ENCODE measurements around the gene MYO18B.
"Not testable (repeated sequence)": the region's sequence is repeated elsewhere in the genome, so short reads cannot be mapped to it uniquely, and the experiment has no call there.

Gene MYO18B, protein sequence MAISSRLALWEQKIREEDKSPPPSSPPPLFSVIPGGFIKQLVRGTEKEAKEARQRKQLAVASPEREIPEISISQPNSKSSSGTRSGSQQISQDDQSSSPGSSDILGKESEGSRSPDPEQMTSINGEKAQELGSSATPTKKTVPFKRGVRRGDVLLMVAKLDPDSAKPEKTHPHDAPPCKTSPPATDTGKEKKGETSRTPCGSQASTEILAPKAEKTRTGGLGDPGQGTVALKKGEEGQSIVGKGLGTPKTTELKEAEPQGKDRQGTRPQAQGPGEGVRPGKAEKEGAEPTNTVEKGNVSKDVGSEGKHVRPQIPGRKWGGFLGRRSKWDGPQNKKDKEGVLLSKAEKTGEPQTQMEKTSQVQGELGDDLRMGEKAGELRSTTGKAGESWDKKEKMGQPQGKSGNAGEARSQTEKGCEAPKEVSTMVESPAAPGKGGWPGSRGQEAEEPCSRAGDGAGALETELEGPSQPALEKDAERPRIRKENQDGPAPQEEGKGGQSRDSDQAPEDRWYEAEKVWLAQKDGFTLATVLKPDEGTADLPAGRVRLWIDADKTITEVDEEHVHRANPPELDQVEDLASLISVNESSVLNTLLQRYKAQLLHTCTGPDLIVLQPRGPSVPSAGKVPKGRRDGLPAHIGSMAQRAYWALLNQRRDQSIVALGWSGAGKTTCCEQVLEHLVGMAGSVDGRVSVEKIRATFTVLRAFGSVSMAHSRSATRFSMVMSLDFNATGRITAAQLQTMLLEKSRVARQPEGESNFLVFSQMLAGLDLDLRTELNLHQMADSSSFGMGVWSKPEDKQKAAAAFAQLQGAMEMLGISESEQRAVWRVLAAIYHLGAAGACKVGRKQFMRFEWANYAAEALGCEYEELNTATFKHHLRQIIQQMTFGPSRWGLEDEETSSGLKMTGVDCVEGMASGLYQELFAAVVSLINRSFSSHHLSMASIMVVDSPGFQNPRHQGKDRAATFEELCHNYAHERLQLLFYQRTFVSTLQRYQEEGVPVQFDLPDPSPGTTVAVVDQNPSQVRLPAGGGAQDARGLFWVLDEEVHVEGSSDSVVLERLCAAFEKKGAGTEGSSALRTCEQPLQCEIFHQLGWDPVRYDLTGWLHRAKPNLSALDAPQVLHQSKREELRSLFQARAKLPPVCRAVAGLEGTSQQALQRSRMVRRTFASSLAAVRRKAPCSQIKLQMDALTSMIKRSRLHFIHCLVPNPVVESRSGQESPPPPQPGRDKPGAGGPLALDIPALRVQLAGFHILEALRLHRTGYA (N-terminal part only)

DNA sequence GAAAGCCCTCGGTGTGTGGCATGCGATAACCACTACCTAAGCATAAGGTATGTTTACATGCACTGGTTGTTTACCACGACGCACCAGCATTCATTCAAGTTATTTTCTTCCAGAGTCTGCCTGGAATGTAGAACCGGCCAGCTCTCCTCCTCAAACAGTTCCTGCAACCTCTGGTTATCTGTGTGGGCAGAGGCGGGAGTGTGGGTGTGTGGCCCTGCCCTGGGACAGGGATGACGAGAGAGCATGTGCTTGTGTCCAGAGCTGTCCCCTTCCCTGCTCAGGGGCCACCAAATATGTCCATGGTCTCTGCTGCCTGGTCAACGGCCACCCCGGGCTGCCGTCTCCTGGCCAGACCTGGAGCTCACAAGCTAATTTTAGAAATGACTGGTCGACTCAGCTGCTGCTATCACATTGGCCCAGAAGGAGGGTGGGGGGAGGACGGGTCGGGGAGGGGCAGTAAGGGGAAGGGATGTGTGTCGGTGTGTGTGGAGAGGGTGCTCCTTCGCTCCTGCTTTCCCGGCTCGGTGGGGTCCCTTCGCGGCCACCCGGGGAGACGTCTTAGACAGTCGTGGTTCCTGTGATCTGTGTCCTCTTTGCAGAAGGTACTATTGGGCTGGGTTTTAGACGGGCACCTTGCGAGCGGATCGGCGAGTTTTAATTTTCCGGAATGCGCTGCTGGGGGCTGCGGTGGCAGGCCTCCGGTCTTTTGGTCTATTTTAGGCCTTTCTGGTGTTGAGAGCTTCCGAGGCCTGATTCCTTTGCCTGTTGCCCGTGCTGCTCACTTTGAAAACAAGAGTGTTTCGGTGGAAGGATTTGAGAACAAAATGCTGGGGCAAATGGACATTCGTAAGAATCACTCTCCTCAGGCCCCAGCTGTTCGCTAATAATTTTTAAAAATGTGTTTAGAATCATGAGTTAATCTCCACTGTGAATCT is at the start of gene MYO18B:
TSS of gene MYO18B (plus strand) at position 497 of the 935 bp plus-strand sequence. CDS start 18,905 bp downstream, outside the sequence.
- no peak for DNase-seq

DNA sequence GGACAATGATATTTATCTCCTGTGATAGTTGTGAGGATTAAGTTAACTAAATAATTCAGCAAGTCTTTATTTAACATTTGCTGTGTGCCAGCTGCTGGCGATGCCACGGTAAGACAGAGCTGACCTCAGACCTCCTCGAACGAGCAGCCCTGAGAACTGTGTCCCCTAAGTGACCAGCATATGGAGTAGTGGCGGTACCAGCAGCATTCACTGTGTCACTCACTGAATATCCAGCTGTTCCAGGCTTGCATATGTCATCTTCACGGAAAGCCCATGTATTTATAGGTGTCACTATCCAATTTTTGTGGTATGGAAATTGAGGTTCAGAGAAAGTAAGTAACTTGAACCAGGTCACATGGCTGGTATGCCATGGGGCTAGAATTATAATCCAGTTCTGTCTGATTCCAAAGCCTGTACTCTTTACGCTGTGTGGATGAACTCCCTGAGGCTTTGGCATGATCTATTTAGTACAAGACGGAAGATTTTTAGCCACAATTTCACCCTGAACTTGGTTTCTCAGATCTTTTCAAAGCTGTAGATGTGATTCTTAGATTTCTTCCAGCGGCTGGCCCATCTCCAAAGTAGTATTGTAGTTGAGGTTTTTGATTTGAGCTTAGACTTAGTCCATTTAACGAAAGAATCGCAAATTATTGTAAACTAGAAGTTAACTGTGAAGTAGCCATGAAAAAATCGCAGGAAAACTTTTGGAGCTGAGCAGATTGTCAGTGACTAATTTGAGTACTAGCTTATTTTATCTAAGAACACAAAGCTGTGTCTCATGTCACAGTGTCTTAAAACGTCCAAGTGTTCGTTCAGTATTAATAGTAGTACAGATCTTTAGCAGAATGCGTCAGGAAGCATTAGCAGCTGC is 49.4 kb upstream of the MYO18B start:
- DNase-seq = no peak

DNA sequence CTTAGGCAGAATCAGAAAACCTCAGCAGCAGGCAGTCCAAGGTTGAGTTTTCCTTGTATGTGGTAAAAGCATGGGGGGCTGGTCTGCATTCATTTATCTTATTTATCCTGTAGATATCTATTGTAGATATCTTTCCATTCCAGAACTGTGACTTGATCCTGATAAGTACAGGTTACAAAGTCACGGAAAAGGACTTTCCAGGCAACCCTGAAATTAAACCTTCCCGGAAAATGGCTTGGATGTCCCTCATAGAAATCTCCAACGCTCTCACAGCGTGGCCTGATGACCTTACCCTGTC is 48.8 kb upstream of the MYO18B start:
- DNase-seq = no peak

DNA sequence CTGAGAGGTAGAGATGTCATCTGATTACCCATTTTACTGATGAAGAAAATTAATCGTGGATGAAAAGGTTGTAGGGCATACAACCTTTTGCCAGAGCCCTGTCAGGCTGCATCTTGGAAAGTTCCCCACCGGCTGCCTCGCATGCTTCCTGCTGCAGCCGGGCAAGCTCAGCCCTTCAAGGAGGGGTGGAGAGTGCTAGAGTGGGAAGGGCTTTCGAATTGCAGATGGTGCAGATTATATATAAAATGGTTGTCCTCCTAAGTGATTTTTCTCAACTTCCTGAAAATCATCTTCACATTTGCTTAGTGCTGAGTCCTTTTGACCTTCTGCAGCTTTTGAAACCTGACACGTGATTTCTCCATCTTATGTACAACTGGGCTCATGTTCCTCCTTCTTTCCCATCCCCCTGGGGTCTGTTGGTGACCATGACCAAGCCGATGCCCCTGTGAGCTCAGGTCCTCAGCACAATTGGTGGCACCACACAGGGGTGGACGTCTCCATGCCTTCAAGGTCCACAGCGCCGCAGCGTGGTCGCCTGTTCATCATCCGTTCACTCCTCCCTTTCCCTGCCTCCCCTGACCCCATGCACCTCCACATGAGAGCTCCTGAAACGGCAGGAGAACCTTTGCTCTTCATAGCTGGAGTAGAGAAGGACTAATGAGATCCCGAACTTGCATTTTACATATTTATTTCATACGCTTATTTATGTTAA is 47.6 kb upstream of the MYO18B start:
- no peak for DNase-seq

DNA sequence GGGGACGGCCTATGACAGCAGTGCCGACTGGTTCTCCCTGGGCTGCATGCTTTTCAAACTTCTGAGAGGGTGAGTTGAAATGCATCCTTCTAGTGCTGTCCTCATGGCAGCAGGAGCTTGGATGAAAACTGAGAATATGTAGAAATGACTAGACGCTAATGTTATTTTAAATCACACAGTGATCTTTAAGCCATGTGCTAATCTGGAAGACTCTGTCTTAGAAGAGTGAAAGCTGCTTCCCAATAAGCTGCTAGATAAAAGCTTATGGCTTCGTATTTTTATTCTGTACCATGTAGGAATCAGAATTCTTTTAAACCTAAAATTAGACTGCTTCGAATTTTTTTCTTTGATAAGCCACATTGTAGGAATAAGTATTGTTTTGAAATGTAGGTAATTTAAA is 46.8 kb upstream of the MYO18B start:
- DNase-seq = no peak

DNA sequence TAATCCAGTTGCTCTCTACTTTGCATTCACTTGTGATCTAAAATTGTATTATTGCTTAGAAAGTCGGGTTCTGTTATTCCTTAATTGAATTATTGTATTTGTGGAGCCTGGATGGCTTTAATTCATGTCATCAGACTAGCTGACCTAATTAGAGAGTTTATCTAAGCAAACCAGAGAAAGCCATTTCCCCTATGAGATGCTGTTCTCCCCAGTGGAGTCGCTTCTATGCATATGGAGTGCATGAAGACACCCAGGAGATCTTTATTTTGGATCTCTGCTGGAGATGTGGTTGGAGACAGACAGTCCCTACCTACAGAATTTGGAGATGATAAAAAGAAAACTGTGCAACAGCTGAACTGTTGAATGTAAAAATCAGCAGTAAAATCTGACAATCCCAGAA is 45.2 kb upstream of the MYO18B start:
- peak; percentile 12 for DNase-seq

DNA sequence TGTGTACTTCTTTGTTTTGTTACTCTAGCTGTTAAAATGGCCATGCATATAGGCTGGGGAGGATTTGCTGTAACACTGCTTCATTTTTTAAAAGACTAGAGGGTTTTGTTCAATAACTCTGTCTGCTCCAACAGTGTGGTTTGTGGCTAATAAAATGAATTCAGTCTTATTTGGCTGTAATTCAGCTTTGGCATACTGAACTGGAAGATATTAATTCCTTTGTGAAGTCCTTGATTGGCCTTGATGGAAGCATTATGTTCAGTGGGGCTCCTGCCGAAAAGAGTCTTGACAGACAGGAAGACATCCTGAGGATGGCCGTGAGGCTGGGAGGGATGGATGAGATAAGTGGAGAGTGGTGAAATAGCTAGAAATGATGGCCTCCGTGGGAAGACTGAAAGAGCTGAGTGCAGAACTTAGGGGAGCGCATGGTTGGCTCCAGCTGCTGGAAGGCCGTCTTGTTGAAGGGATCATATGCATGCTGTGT is 44.8 kb upstream of the MYO18B start:
- no peak for DNase-seq

DNA sequence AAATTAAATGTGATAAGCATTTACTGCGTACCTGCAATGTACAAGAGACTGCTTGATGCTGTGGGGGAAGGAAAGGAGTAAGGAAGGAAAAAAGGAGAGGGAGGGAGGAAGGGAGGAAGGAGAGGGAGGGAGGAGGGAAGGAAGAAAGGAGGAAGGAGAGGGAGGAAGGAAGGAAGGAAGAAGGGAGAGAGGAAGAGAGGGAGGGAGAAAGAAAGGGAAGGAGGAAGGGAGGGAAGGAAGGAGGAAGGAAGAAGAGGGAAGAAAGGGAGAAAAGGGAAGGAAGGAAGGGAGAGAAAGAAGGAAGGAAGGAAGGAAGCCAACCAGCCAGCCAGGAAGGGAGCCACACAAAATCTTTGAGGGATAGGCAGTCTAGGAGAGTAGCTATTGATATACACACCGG is 44.0 kb upstream of the MYO18B start:
- no peak for DNase-seq

DNA sequence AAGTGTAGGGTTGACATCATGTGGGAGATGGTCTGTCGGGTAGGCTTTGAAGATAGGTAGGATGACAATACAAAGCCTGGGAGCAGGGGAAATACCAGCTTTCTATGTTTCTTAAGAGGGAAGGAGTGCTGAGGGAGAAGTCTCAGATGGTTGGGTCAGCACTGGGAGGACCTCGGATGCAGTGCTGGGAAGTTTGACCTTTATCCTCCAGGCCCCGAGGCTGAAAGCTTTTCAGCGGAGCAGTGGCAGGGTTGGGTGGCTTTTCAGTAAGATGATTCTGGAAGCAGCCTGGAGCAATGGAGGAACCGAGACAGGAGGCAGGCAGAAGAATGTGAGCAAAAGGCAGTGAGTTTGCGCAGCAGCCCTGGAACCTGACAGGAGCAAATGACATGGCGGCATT is 43.5 kb upstream of the MYO18B start:
- DNase-seq = no peak

DNA sequence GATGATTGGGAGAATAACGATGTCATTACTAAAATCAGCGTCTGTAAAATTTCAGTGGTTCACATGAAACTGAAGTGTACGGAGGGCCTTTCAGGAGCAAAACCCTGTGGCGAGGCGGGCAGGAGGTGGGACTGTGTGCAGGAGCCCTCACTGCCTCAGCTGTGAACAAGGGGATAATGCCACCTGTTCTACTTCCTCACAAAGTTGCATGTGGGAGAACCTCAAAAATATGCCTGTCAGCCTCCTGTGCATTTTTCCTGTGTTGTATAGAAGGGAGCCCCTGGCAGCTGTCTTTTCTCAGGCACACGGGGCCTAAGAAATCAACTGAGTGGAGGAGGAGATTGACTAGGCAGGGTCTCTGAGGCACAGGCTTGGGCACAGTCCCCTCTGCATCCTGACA is 43.0 kb upstream of the MYO18B start:
- no peak for DNase-seq

DNA sequence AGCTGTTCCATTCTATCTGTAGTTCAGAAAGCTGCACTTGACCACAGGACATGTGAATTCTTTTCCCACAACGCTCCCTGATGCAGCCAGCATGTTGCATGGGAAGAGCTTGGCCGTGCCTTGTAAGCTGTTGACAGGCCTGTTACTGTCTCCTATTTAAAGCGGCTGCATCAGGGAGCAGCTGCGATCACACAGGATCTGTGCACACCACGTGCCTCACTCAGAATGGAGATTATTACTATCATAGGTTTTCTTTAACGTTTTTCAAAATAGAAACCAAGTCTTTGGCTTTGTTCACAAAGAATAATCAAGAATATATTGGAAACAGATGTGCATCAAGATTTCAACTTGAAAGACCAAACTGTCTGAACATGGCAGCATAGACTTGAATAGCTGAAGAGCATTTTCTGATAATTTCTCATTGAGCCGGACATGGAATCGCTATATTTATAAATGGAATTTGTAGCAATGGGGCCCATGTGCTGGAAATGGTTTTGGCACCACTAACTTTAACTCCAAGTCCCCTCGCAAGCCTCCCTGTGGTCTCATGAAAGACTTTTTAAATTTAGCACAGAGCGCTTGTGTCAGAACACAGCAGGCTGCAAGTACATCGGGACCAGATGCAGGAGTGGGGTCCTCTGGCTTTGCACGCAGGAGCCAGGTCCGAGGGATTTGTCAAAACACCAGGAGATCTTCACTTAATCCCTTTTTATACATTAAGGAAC is 40.8 kb upstream of the MYO18B start:
- no peak for DNase-seq

DNA sequence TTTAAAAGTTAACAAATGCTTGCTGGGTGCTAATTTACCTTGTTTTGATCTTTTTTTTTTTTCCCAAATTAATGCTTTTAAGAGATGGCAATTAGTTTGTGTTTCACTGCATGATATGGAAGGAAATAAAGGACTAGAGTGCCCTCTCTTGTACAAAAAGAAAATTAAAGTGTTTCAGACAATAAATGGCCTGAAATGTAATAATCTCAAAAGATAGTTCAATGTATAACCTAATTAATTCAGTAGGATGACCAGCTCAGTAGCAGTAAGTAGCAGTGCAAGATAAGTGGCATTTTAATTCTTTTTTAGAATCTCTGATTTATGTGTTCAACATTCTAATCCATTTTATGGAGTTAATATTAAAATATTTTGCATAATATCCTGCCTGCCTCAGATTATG is 39.9 kb upstream of the MYO18B start:
- DNase-seq = peak; percentile 70

DNA sequence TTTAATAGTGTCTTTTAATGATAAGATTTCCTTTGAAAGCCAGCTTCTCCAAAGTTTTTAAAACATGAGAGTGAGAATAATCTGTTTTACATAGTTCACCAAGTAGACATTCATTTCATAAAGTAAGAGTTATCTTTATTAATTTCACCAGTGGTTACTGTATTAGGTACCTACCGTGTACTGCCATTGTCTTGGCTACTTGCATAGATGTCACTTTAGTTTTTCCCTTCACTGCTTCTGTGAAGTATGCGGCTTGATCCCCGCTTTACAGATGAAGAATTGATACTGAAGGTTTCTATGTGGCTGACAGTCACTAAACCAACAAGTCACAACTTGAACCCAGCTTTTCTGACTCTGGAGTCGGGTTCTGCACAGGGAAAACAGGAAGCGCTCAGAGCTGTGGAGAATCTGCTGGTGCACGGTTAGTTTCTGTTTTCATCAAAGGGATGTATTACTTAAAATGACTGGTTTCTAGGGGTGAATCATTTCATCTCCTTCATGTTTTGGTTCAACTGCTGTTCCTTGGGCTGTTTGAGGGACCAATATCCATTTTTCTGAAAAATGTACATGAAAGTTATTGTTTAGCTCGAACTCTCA is 39.3 kb upstream of the MYO18B start:
- DNase-seq = no peak

DNA sequence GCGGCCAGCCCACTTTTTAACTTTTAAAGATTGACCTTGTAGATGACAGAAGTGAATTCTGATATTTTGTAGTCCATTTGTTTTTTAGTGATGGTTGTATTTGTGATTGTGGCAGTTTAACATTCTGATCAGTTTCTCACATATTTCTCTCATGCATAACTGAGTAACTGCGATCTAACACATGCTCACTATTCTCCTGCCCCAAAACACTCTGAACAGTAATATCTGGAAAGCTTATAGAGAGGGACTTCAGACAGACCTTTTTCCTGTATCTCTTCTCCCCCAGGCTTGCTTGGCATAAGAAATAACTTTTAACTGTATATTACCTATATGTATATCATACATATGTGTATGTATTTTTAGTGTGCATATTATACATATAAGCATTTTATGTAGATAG is 37.3 kb upstream of the MYO18B start:
- no peak for DNase-seq

DNA sequence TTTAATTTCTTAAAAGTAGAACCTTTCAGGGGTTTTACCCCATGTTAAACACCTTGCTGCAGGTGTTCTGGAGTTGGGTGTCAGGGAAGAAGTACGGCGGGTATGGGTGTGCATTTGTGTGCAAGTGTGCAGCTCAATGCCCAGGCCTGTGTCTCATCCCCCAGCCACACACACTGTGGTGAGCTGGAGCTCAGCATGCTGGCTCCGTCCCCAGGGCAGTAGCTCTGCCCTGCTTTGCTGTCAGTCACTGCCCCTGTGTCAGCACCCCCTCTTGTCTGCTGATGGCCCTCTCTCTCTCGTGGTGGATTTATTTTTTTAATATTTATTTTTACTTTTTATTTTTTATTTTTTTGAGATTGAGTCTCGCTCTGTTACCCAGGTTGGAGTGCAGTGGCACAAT is 35.8 kb upstream of the MYO18B start:
- no peak for DNase-seq

DNA sequence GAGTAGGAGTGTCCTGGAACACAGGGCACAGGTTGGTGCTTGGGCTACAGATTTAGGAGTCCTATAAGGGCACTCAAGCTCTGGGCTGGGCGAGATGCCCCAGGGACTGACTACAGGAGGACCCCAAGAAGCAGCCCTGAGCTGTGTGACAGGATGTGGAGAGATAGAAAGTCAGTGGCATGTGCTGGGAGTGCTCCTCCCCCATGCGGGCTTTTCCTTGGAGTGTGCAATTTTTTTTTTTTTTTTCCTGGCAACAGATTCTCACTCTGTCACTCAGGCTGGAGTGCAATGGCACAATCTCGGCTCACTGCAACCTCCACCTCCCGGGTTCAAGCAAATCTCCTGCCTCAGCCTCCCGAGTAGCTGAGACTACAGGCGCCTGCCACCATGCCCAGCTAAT is 33.6 kb upstream of the MYO18B start:
- not testable (repeated sequence) for DNase-seq

DNA sequence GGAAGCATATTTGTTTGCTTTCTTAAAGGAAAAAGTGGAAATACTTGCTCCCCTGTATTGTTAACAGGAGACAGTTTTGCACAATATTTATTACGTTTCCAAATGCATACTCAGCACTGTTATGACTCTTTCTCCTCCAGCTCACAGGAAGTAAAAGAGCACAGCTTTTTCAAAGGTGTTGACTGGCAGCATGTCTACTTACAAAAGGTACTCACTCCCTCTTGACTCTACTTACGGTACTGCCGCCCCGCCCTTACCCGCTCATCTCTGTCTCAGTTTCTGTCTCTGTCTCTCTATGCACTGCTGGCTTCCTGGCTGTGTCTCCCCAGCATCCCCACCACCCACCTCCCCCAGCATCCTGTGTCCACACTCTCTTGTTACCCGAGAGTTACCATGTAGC is 32.2 kb upstream of the MYO18B start:
- DNase-seq = no peak

DNA sequence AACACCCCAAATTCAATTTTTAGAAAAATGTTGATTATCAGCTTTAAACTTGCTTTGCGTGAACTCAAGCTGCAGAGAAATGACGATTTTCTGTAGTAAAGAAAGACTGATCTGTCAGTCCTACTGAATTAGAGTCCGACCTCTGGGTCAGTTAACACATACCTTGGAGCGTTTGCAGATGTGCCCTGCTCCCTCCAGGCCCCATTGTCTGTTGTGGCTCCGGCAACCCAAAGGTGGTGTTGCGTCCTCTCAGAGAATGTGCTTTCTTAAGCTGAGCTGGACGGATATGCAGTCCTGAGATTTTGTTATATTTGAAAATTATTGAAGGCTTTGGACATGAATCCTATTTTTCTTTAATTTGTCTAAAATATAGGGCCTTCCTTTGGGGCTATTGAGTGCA is 31.5 kb upstream of the MYO18B start:
- DNase-seq = no peak

DNA sequence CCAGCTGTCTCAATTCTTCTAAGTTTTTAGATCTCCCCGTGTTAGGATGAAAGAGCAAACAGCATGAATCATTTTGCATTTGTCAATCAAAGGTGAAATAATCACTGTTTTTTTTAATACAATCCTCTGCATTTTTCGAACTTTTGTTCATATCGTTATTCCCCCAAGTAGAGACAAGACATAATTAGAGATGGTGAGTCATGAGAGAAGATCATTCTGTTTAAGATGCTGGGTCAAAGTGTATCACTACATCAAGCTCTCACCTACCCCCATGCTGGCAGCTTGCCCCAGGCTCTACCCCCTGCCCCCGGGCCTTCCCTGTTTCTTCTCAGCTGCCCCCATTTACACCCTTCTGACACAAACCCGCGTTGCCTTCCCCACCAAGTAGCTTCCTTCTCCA is 30.5 kb upstream of the MYO18B start:
- DNase-seq = no peak
